GM12878 (cell line): ENCODE measurements around the gene KDM4C. TPM values are rescaled to one million over a fixed set of nuclear protein-coding genes. Genes with fewer than 3 reads are reported as not detected.

ENCODE experiments used
- ATAC-seq: fragments of 200-7000 bp; cut with Tn5 transposase; 3 replicates; pipeline ENCODE4 v1.9.1; 2020; ENCODE audit warnings: mild to moderate bottlenecking, moderate library complexity
- BruUV-seq: library from RNA; stranded (reverse); fragments of 400-500 nt; replicated peaks from 2 replicates; lab custom pipeline; 2021; lab: Mats Ljungman, UMichigan
- CTCF ChIA-PET: fragments of 300-600 bp; sonication (Branson Sonifier 250); formaldehyde crosslinking; extraction: SDS; loops from one replicate; lab custom pipeline; 2021; ENCODE audit warnings: inconsistent platforms; lab: Yijun Ruan, JAX
- POLR2A ChIA-PET: fragments of 350-600 bp; formaldehyde crosslinking; extraction: SDS; loops from one replicate; lab custom pipeline; 2021; ENCODE audit warnings: inconsistent platforms; lab: Charles Lee
- RAD21 ChIA-PET: fragments of 300-600 bp; sonication (Branson Sonifier 250); formaldehyde crosslinking; loops from one replicate; lab custom pipeline; 2023; ENCODE audit warnings: antibody characterized with exemption; ENCODE audit not compliant: unreplicated experiment; lab: Charles Lee
- SMC1A ChIA-PET: fragments of 300-600 bp; sonication (Branson Sonifier 250); formaldehyde crosslinking; loops from one replicate; lab custom pipeline; 2023; ENCODE audit not compliant: unreplicated experiment, uncharacterized antibody; lab: Charles Lee
- DNase-seq: peaks from one replicate; pipeline ENCODE4 v3.0.0-alpha.2; 2011; ENCODE audit warnings: low read depth, low spot score
- FAIRE-seq: peaks from 3 replicates; lab custom pipeline; 2011; peaks lifted over from hg19 to GRCh38; lab: Jason Lieb, UNC
- H2AFZ ChIP-seq: 2 replicates; pipeline ENCODE4 v1.6.0; 2011; ENCODE audit warnings: low read depth, low read length, control low read depth; ENCODE audit not compliant: control insufficient read depth
- H3K27ac ChIP-seq: 2 replicates; pipeline ENCODE4 v1.5.1; 2011; ENCODE audit warnings: control low read depth; ENCODE audit not compliant: control insufficient read depth, insufficient read depth
- H3K27me3 ChIP-seq, 2 experiments: replicated peaks in 1 of 2; 2 replicates each; pipeline versions ENCODE4 v1.6.0 to v1.6.1; 2011; ENCODE audit warnings: low read length in 1 of 2; ENCODE audit not compliant: control insufficient read depth in 2 of 2, insufficient read depth in 2 of 2
- H3K36me3 ChIP-seq, 2 experiments: 2 replicates each; pipeline ENCODE4 v1.5.1; 2011; ENCODE audit warnings: low read length in 1 of 2; ENCODE audit not compliant: control insufficient read depth in 2 of 2, insufficient read depth in 2 of 2
- H3K4me1 ChIP-seq: 2 replicates; pipeline ENCODE4 v1.6.1; 2011; ENCODE audit warnings: mild to moderate bottlenecking, low read length, moderate library complexity, mixed read lengths; ENCODE audit not compliant: control insufficient read depth, insufficient read depth
- H3K4me2 ChIP-seq: 2 replicates; pipeline ENCODE4 v1.6.0; 2011; ENCODE audit warnings: control low read depth; ENCODE audit not compliant: control insufficient read depth, insufficient read depth
- H3K4me3 ChIP-seq: fragments of 200-600 bp; sonication (generic); 2 replicates; pipeline ENCODE4 v1.5.1; 2016
- H3K79me2 ChIP-seq: 2 replicates; pipeline ENCODE4 v1.6.0; 2011; ENCODE audit warnings: low read length; ENCODE audit not compliant: control insufficient read depth, insufficient read depth
- H3K9ac ChIP-seq: 2 replicates; pipeline ENCODE4 v1.8.0; 2011; ENCODE audit warnings: low read length, control low read depth, mixed read lengths; ENCODE audit not compliant: control insufficient read depth, insufficient read depth
- H3K9me3 ChIP-seq: replicated peaks from 3 replicates; pipeline ENCODE4 v1.5.1; 2011; ENCODE audit warnings: mild to moderate bottlenecking, low read length; ENCODE audit not compliant: control insufficient read depth, insufficient read depth
- H4K20me1 ChIP-seq: 2 replicates; pipeline ENCODE4 v1.6.0; 2011; ENCODE audit not compliant: control insufficient read depth, insufficient read depth
- ATF7 ChIP-seq: fragments of 450-650 bp; IDR thresholded peaks from 2 replicates; pipeline ENCODE4 v1.6.1; 2016; ENCODE audit warnings: low read depth, mild to moderate bottlenecking
- BACH1 ChIP-seq: fragments of 450-650 bp; IDR thresholded peaks from 2 replicates; pipeline ENCODE4 v1.6.1; 2017; ENCODE audit warnings: mild to moderate bottlenecking, borderline replicate concordance
- BHLHE40 ChIP-seq, 2 experiments: fragments of 450-650 bp in 1 of 2; IDR thresholded peaks; 2 replicates each; pipeline ENCODE4 v1.6.1; 2011 to 2017; ENCODE audit warnings: low read depth in 2 of 2, borderline replicate concordance in 1 of 2, improper control_type of control experiment in 1 of 2, low read length in 1 of 2, mild to moderate bottlenecking in 1 of 2
- CBFB ChIP-seq: IDR thresholded peaks from 2 replicates; pipeline ENCODE4 v1.6.1; 2016; ENCODE audit warnings: antibody characterized with exemption, low read depth
- CREB1 ChIP-seq: IDR thresholded peaks from 2 replicates; pipeline ENCODE4 v1.6.1; 2012; ENCODE audit warnings: low read depth, mild to moderate bottlenecking, inconsistent platforms
- FOS ChIP-seq: IDR thresholded peaks from 3 replicates; pipeline ENCODE4 v1.6.1; 2011; ENCODE audit warnings: borderline replicate concordance; ENCODE audit not compliant: insufficient read length; ENCODE audit errors: extremely low read depth
- GABPA ChIP-seq: IDR thresholded peaks from 2 replicates; pipeline ENCODE4 v1.6.1; 2014; ENCODE audit warnings: antibody characterized with exemption, low read depth, mild to moderate bottlenecking, inconsistent platforms
- IRF3 ChIP-seq: fragments of 450-650 bp; IDR thresholded peaks from 2 replicates; pipeline ENCODE4 v1.6.1; 2014; ENCODE audit warnings: mild to moderate bottlenecking
- MAX ChIP-seq: IDR thresholded peaks from 2 replicates; pipeline ENCODE4 v1.6.1; 2012; ENCODE audit warnings: low read depth, low read length, improper control_type of control experiment
- MEF2B ChIP-seq: fragments of 450-650 bp; IDR thresholded peaks from 2 replicates; pipeline ENCODE4 v1.6.1; 2018; ENCODE audit warnings: mild to moderate bottlenecking, moderate library complexity; ENCODE audit not compliant: partially characterized antibody, poor library complexity, severe bottlenecking
- MXI1 ChIP-seq: fragments of 150-350 bp; IDR thresholded peaks from 2 replicates; pipeline ENCODE4 v1.6.1; 2011; ENCODE audit warnings: low read depth, mild to moderate bottlenecking, inconsistent platforms, low read length, improper control_type of control experiment
- NBN ChIP-seq: fragments of 450-650 bp; IDR thresholded peaks from 2 replicates; pipeline ENCODE4 v1.6.1; 2016
- NR2F1 ChIP-seq: fragments of 450-650 bp; conservative IDR thresholded peaks from 2 replicates; pipeline ENCODE4 v1.6.1; 2017; ENCODE audit warnings: mild to moderate bottlenecking
- PAX8 ChIP-seq: fragments of 450-650 bp; IDR thresholded peaks from 2 replicates; pipeline ENCODE4 v1.6.1; 2017; ENCODE audit warnings: mild to moderate bottlenecking, moderate library complexity
- PML ChIP-seq: IDR thresholded peaks from 2 replicates; pipeline ENCODE4 v1.6.1; 2012; ENCODE audit warnings: low read length, inconsistent platforms
- POU2F2 ChIP-seq: IDR thresholded peaks from 3 replicates; pipeline ENCODE4 v1.6.1; 2011; ENCODE audit warnings: low read depth, mild to moderate bottlenecking, low read length, borderline replicate concordance
- RFX5 ChIP-seq: IDR thresholded peaks from 2 replicates; pipeline ENCODE4 v1.6.1; 2011; ENCODE audit warnings: low read depth, low read length, improper control_type of control experiment
- SREBF2 ChIP-seq: IDR thresholded peaks from 2 replicates; pipeline ENCODE4 v1.6.1; 2012; ENCODE audit warnings: mild to moderate bottlenecking, low read length
- ZNF687 ChIP-seq: fragments of 450-650 bp; IDR thresholded peaks from 2 replicates; pipeline ENCODE4 v1.6.1; 2017; ENCODE audit warnings: mild to moderate bottlenecking, moderate library complexity
- WGBS: methylation state at CpG from one replicate; pipeline ENCODE4 v1.1.6; 2016; ENCODE audit warnings: low lambda C conversion rate; ENCODE audit not compliant: insufficient replicate concordance, insufficient coverage; ENCODE audit errors: missing lambda C conversion rate; 5-methylcytosine and 5-hydroxymethylcytosine counted together
- in situ Hi-C: fragments of 300-500 bp; cut with MboI; formaldehyde crosslinking; loops from 9 replicates; pipeline ENCODE4 v1.14.3; 2018; ENCODE audit warnings: mixed read lengths
- intact Hi-C: fragments of 100-400 bp; cut with micrococcal nuclease; formaldehyde crosslinking; loops from one replicate; pipeline ENCODE4 v1.14.2; 2022; ENCODE audit not compliant: unreplicated experiment
- polyA plus RNA-seq, 11 experiments: library from polyadenylated mRNA; depleted of rRNA in 4 of 11; unstranded in 6 of 11; stranded (reverse) in 5 of 11; fragments of >200 nt; fragmentation: Nextera tagmentation in 4 of 11; fragmentation: Illumina TruSeq in 1 of 11; extraction: Ambion mirVana in 4 of 11; extraction: Trizol in 1 of 11; gene quantifications; 1 replicate in 1 of 11; 2 replicates in 10 of 11; pipeline versions ENCODE4 v1.2.1 to v1.2.3, GENCODE V29; 2011 to 2016; ENCODE audit warnings: inconsistent platforms in 2 of 11, missing spikeins in 2 of 11, low read depth in 1 of 11
- total RNA-seq, 4 experiments: library from RNA; depleted of rRNA in 3 of 4; stranded (reverse); fragments of >200 nt in 3 of 4; fragmentation: Illumina TruSeq in 1 of 4; extraction: Trizol in 1 of 4; gene quantifications; 2 replicates each; pipeline versions ENCODE4 v1.2.1 to v1.2.3, GENCODE V29; 2013 to 2021

The KDM4C gene
- total and polyA plus RNA-seq, 10 of the 15 experiments (the other 5 are each of a cell fraction or from before 2014, with no cell fraction given) = 6.8 to 41.2 (median 20.1) TPM

- no peaks in the 10 kb centered on the region for H4K20me1 ChIP-seq
- in situ Hi-C loops = no loop called here
- TF ChIP-seq IRF3 (no peak), POU2F2 (peak; percentile 75; the same call in 1 of the 3 replicates), SREBF2 (no peak), RFX5 (no peak), CREB1 (peak; percentile 72), CBFB (peak; percentile 54; the same call in 1 of the 2 replicates), ZNF687 (peak; percentile 98), NBN (peak; percentile 99), FOS (no peak), ATF7 (peak; percentile 80), BHLHE40 (IDR thresholded peaks at IDR 0.05; ENCODE audit: borderline replicate concordance in 1 of 2, low read depth in 2 of 2, low read length in 1 of 2) (peak; percentile 95 to 99), BACH1 (peak; percentile 88), NR2F1 (peak; percentile 66; the same call in 1 of the 2 replicates), MXI1 (peak; percentile 56; the same call in 1 of the 2 replicates), GABPA (no peak), MAX (peak; percentile 85), PML (peak; percentile 97), PAX8 (no peak), MEF2B (peak; percentile 72)
Measured at GRCh38 chr9:6715755-6716643, 41.8 kb upstream of the KDM4C start.

More at GRCh38 chr9:6715755-6716643, 41.8 kb upstream of the KDM4C start:
- H3K4me2 ChIP-seq = peak overlapping the region; percentile 99
- peak overlapping the region; percentile 73 for H3K27ac ChIP-seq
- H3K79me2 ChIP-seq = peaks cover 4% of the 10 kb centered on the region
- H3K9ac ChIP-seq = peak overlapping the region; percentile 66
- FAIRE-seq (peak; percentile 99), ATAC-seq (peak; percentile 96), DNase-seq (peak; percentile 76)
- SMC1A ChIA-PET = interaction anchor here (0.8 to 5.4 kb wide), 14 partner anchors 10 to 131 kb away, joined by 3 to 44 read pairs (median 5); partner anchors contain the start of gene KDM4C
- BruUV-seq = TSS peak; percentile 94
- H3K27me3 ChIP-seq = no peaks in the 10 kb centered on the region
- CTCF ChIA-PET = interaction anchor here (0.6 to 1.8 kb wide), 10 partner anchors 10 to 128 kb away, joined by 3 to 10 read pairs (median 4); no protein-coding TSS in a partner anchor
- peak overlapping the region; percentile 84 for H2AFZ ChIP-seq
- H3K4me3 ChIP-seq = peak overlapping the region; percentile 68
- peaks cover 13% of the 10 kb centered on the region for H3K4me1 ChIP-seq
- WGBS = under 1% methylated on average over 61 of the region's 61 CpGs
- intact Hi-C loops = no loop called here
- RAD21 ChIA-PET = interaction anchor here (0.5 to 2.6 kb wide), 18 partner anchors 10 to 303 kb away, joined by 3 to 18 read pairs (median 5); partner anchors contain the start of genes GLDC, KDM4C and UHRF2
- H3K9me3 ChIP-seq = no peaks in the 10 kb centered on the region
- POLR2A ChIA-PET = interaction anchor here (0.7 to 3.3 kb wide), 20 partner anchors 9 to 1102 kb away, joined by 3 to 30 read pairs (median 5); partner anchors contain the start of gene KDM4C
- H3K36me3 ChIP-seq = no peaks in the 10 kb centered on the region
